KMS-11 (cell line): ENCODE results near the gene THAP5.

ENCODE experiments used
- H2AFZ ChIP-seq: fragments of 200-600 bp; sonication (generic); 2 replicates; pipeline ENCODE4 v1.6.1; 2016; ENCODE audit warnings: antibody characterized with exemption, mixed run types, low read depth
- H3K27ac ChIP-seq: fragments of 200-600 bp; sonication (generic); 2 replicates; pipeline ENCODE4 v1.6.1; 2016; ENCODE audit warnings: mild to moderate bottlenecking, mixed run types
- H3K27me3 ChIP-seq: fragments of 200-600 bp; sonication (generic); 2 replicates; pipeline ENCODE4 v1.6.1; 2017; ENCODE audit warnings: mild to moderate bottlenecking, low read depth, mixed run types, moderate library complexity; ENCODE audit not compliant: insufficient read depth
- H3K36me3 ChIP-seq: fragments of 200-600 bp; sonication (generic); 2 replicates; pipeline ENCODE4 v1.6.1; 2017; ENCODE audit warnings: mild to moderate bottlenecking, mixed run types; ENCODE audit not compliant: insufficient read depth
- H3K4me1 ChIP-seq: fragments of 200-600 bp; sonication (generic); 2 replicates; pipeline ENCODE4 v1.6.1; 2016; ENCODE audit warnings: mild to moderate bottlenecking, low read depth, mixed run types; ENCODE audit not compliant: poor library complexity, severe bottlenecking
- H3K4me2 ChIP-seq: fragments of 200-600 bp; sonication (generic); 2 replicates; pipeline ENCODE4 v1.7.0; 2016; ENCODE audit warnings: mild to moderate bottlenecking, mixed run types
- H3K4me3 ChIP-seq: fragments of 200-600 bp; sonication (generic); IDR thresholded peaks from 2 replicates; pipeline ENCODE4 v1.6.1; 2017; ENCODE audit warnings: low read depth, low read length, mixed read lengths; ENCODE audit not compliant: insufficient read depth
- H3K79me2 ChIP-seq: fragments of 200-600 bp; sonication (generic); 2 replicates; pipeline ENCODE4 v1.6.1; 2016; ENCODE audit warnings: low read depth, mixed run types; ENCODE audit not compliant: insufficient read depth
- H3K9ac ChIP-seq: fragments of 200-600 bp; sonication (generic); 2 replicates; pipeline ENCODE4 v1.6.1; 2016; ENCODE audit warnings: mild to moderate bottlenecking, mixed run types
- H4K20me1 ChIP-seq: fragments of 200-600 bp; sonication (generic); 2 replicates; pipeline ENCODE4 v1.6.1; 2016; ENCODE audit warnings: mild to moderate bottlenecking, mixed run types; ENCODE audit not compliant: insufficient read depth
- CTCF ChIP-seq: fragments of 200-600 bp; sonication (generic); conservative IDR thresholded peaks from 2 replicates; pipeline ENCODE4 v1.6.1; 2017; ENCODE audit warnings: low read depth, mild to moderate bottlenecking, antibody characterized with exemption, low read length, moderate library complexity, mixed read lengths

The THAP5 gene

DNA sequence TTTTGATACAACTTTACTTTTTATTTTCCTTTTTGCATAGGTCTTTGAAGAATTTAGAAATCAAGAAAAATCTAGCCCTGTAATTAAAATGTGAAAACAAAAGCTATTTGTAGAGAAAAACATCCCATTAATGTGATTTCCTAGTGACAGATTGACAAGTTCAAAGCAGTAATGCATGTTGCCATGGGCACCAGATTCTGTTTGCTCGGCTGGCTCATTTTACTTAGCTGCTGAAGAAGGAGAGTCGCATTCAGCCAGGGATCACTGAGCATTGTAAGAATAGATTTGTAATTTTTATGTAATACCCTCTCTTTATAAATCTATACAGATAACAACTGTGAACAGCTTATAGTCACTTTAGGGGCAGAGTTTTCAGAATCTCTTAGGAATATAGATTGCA lies 28.6 kb upstream of the THAP5 start:
- no peak overlapping the region for H2AFZ ChIP-seq
- H3K4me3 ChIP-seq, result no peak overlapping the region
- H3K79me2 ChIP-seq, result no peaks in the 10 kb centered on the region
- no peak overlapping the region for H3K4me2 ChIP-seq
- no peaks in the 10 kb centered on the region for H3K36me3 ChIP-seq
- no peaks in the 10 kb centered on the region for H4K20me1 ChIP-seq
- H3K4me1 ChIP-seq, result no peaks in the 10 kb centered on the region
- H3K9ac ChIP-seq, result no peak overlapping the region
- H3K27ac ChIP-seq, result no peak overlapping the region
- no peaks in the 10 kb centered on the region for H3K27me3 ChIP-seq
- TF ChIP-seq CTCF, result no peak

DNA sequence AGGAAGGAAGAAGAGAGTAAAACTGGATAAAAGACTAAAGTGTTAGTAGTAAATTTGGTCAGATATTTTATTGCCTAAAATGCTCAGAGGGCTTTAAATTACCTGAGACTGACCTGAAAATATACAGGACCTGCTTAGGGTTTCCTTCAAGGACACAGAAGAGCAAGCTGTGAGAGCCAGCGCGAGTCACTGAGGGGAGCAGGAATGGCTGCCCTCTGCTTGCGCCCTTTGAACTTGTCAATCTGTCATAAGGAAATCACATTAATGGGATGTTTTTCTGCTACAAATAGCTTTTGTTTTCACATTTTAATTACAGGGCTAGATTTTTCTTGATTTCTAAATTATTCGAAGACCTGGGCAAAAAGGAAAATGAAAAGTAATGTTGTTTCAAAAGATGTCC lies 27.1 kb upstream of the THAP5 start:
- Histone ChIP-seq H3K79me2 (no peaks in the 10 kb centered on the region), H3K9ac (no peak overlapping the region), H3K27me3 (no peaks in the 10 kb centered on the region), H3K27ac (no peak overlapping the region), H3K4me1 (no peaks in the 10 kb centered on the region), H3K4me2 (no peak overlapping the region), H3K36me3 (no peaks in the 10 kb centered on the region), H4K20me1 (no peaks in the 10 kb centered on the region), H2AFZ (no peak overlapping the region), H3K4me3 (no peak overlapping the region)
- TF ChIP-seq CTCF, result no peak

DNA sequence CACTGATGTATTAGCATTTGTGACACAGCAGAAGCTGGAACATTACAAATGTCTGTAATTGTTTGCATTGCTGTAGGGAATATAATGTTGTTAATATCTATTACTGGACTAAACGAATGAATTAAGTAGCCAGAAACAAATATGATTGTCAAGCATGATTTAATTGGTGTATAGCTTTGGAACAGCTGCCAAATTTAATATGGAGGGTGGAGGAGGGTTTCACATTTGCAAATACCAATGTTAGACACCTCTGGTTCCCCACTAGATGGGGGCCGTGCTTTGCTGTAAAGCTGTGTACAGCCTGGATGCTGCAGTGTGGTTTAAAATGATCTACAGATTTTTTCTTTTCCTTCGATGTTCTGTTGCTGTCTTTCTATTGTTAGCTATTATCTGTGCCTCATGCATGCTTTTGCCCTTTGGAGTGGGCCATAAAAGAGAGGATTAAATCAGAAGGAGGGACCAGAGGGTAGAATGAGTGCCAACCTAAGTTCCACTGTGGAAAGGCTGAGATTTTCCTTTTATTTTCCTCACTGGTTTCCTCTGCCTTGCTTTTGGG lies 23.2 kb upstream of the THAP5 start:
- no peak overlapping the region for H3K9ac ChIP-seq
- no peaks in the 10 kb centered on the region for H3K79me2 ChIP-seq
- no peaks in the 10 kb centered on the region for H3K4me1 ChIP-seq
- H4K20me1 ChIP-seq, result no peaks in the 10 kb centered on the region
- no peak overlapping the region for H3K4me3 ChIP-seq
- H2AFZ ChIP-seq, result no peak overlapping the region
- TF ChIP-seq CTCF, result no peak; the same call in 1 of the 2 replicates
- H3K27me3 ChIP-seq, result no peaks in the 10 kb centered on the region
- no peaks in the 10 kb centered on the region for H3K36me3 ChIP-seq
- H3K27ac ChIP-seq, result no peak overlapping the region
- no peak overlapping the region for H3K4me2 ChIP-seq

- Histone ChIP-seq H3K4me3 (no peak overlapping the region), H3K27me3 (no peaks in the 10 kb centered on the region), H3K36me3 (no peaks in the 10 kb centered on the region), H4K20me1 (no peaks in the 10 kb centered on the region), H3K4me1 (no peaks in the 10 kb centered on the region), H2AFZ (no peak overlapping the region), H3K4me2 (no peak overlapping the region), H3K27ac (no peak overlapping the region), H3K79me2 (no peaks in the 10 kb centered on the region), H3K9ac (no peak overlapping the region)
- no peak for TF ChIP-seq CTCF
Measured at GRCh38 chr7:108590606-108591005, 21.1 kb upstream of the THAP5 start.
